Measurements from ENCODE around the gene ARHGEF2. TPM values are rescaled to one million over a fixed set of nuclear protein-coding genes. Genes with fewer than 3 reads are reported as not detected.

The ARHGEF2 gene
- total RNA-seq, 1 experiment from 2014 or later, result 85.1 TPM

GRCh38 chr1:155913969-155914757, 64.2 kb downstream of the ARHGEF2 start:
- Histone ChIP-seq H3K9me2 (replicated peaks; ENCODE audit: insufficient read depth, low read length) (no peaks in the 10 kb centered on the region), H2AFZ (ENCODE audit: low read length) (no peak overlapping the region), H4K20me1 (ENCODE audit: insufficient read depth, low read depth, low read length) (0 out of 2 replicates have a peak, but pooled peaks cover 8% of the 10 kb centered on the region), H3K4me1 (ENCODE audit: low read length) (peaks cover 20% of the 10 kb centered on the region), H3K9ac (ENCODE audit: low read length) (no peak overlapping the region), H3K27ac (ENCODE audit: low read length) (no peak overlapping the region), H3K4me2 (ENCODE audit: low read depth, low read length, poor library complexity, severe bottlenecking) (no peak overlapping the region), H3K79me2 (ENCODE audit: low read length) (peaks cover 12% of the 10 kb centered on the region), H3K4me3 (ENCODE audit: low read length) (no peak overlapping the region), H3K27me3 (ENCODE audit: low read length) (no peaks in the 10 kb centered on the region), H3K36me3 (ENCODE audit: insufficient read depth, low read length) (peaks cover 53% of the 10 kb centered on the region; the same call in 1 of the 2 replicates), H3K9me3 (ENCODE audit: low read length) (no peaks in the 10 kb centered on the region)
- no peak for DNase-seq

DNA sequence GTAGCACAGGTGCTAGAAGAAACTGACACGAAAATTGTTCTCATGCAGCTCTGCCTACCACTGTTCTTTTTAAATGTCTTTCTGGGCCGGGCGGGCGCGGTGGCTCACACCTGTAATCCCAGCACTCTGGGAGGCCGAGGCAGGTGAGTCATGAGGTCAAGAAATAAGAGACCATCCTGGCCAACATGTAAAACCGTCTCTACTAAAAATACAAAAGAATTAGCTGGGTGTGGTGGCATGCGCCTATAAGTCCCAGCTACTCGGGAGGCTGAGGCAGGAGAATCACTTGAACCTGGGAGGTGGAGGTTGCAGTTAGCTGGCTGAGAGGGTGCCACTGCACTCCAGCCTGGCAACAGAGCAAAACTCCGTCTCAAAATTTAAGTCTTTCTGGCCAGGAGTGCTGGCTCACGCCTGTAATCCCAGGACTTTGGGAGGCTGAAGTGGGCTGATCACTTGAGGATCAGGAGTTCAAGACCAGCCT, 66.3 kb downstream of the ARHGEF2 start:
- Histone ChIP-seq H3K27me3 (ENCODE audit: low read length) (no peaks in the 10 kb centered on the region), H3K27ac (ENCODE audit: low read length) (peak overlapping the region; percentile 51), H4K20me1 (ENCODE audit: insufficient read depth, low read depth, low read length) (no peaks in the 10 kb centered on the region), H2AFZ (ENCODE audit: low read length) (no peak overlapping the region), H3K4me2 (ENCODE audit: low read depth, low read length, poor library complexity, severe bottlenecking) (peak overlapping the region; percentile 93), H3K9me3 (ENCODE audit: low read length) (no peaks in the 10 kb centered on the region), H3K9me2 (replicated peaks; ENCODE audit: insufficient read depth, low read length) (no peaks in the 10 kb centered on the region), H3K4me3 (ENCODE audit: low read length) (no peak overlapping the region), H3K36me3 (ENCODE audit: insufficient read depth, low read length) (peaks cover 45% of the 10 kb centered on the region; the same call in 1 of the 2 replicates), H3K9ac (ENCODE audit: low read length) (no peak overlapping the region), H3K4me1 (ENCODE audit: low read length) (peaks cover 20% of the 10 kb centered on the region), H3K79me2 (ENCODE audit: low read length) (peaks cover 15% of the 10 kb centered on the region)
- no peak for DNase-seq

- H3K4me1 ChIP-seq (ENCODE audit: low read length), result peaks cover 20% of the 10 kb centered on the region
- H2AFZ ChIP-seq (ENCODE audit: low read length), result no peak within 1 kb of the TSS; the same call in 1 of the 2 replicates
- no peaks in the 10 kb centered on the region for H4K20me1 ChIP-seq (ENCODE audit: insufficient read depth, low read depth, low read length)
- no peaks in the 10 kb centered on the region for H3K27me3 ChIP-seq (ENCODE audit: low read length)
- peak; percentile 94 for DNase-seq
- H3K4me3 ChIP-seq (ENCODE audit: low read length), result peak within 1 kb of the TSS; percentile 90
- peak within 1 kb of the TSS; percentile 93 for H3K4me2 ChIP-seq (ENCODE audit: low read depth, low read length, poor library complexity, severe bottlenecking)
- H3K36me3 ChIP-seq (ENCODE audit: insufficient read depth, low read length), result peaks cover 38% of the 10 kb centered on the region; the same call in 1 of the 2 replicates
- peak within 1 kb of the TSS; percentile 80 for H3K9ac ChIP-seq (ENCODE audit: low read length)
- peaks cover 15% of the 10 kb centered on the region for H3K79me2 ChIP-seq (ENCODE audit: low read length)
- H3K9me2 ChIP-seq (replicated peaks; ENCODE audit: insufficient read depth, low read length), result no peaks in the 10 kb centered on the region
- H3K9me3 ChIP-seq (ENCODE audit: low read length), result no peaks in the 10 kb centered on the region
- peak within 1 kb of the TSS; percentile 51 for H3K27ac ChIP-seq (ENCODE audit: low read length)
Observed at GRCh38 chr1:155911156-155912055, 66.9 kb downstream of the ARHGEF2 start, which contains the start of gene RIT1. TSS of gene RIT1 (minus strand) at chr1:155911349. CDS start at chr1:155910761, 588 bp downstream.

DNA sequence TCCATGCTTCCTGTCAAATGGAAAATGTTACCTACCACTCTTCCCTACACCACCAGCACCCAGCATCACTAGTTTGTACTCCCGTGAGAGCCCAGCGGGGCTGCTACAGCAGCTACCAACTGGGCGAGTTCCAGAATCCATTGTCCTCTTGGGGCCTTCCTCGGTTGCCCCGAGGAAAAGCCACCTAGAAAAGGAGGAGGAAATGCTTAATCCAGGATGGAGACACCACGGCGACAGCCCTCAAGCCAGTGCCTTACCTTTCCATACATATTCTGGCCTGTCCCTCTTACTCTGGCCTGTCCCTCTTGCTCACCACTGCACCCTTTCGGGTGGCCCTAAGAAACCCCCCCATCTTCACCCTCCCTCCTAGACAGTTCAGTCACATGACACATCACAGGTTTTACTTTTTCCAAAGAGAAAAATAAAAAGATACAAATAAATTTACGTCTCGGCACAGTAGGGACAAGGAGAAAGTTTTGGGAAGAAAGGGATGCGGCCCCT, 67.7 kb downstream of the ARHGEF2 start:
- Histone ChIP-seq H3K9me3 (ENCODE audit: low read length) (no peaks in the 10 kb centered on the region), H3K27ac (ENCODE audit: low read length) (peak overlapping the region; percentile 39; the same call in 1 of the 2 replicates), H2AFZ (ENCODE audit: low read length) (no peak overlapping the region), H3K4me2 (ENCODE audit: low read depth, low read length, poor library complexity, severe bottlenecking) (peak overlapping the region; percentile 93), H4K20me1 (ENCODE audit: insufficient read depth, low read depth, low read length) (no peaks in the 10 kb centered on the region), H3K9ac (ENCODE audit: low read length) (peak overlapping the region; percentile 80), H3K36me3 (ENCODE audit: insufficient read depth, low read length) (peaks cover 34% of the 10 kb centered on the region; the same call in 1 of the 2 replicates), H3K4me3 (ENCODE audit: low read length) (peak overlapping the region; percentile 90), H3K4me1 (ENCODE audit: low read length) (peaks cover 20% of the 10 kb centered on the region), H3K9me2 (replicated peaks; ENCODE audit: insufficient read depth, low read length) (no peaks in the 10 kb centered on the region), H3K79me2 (ENCODE audit: low read length) (peaks cover 15% of the 10 kb centered on the region), H3K27me3 (ENCODE audit: low read length) (no peaks in the 10 kb centered on the region)
- DNase-seq, result no peak

DNA sequence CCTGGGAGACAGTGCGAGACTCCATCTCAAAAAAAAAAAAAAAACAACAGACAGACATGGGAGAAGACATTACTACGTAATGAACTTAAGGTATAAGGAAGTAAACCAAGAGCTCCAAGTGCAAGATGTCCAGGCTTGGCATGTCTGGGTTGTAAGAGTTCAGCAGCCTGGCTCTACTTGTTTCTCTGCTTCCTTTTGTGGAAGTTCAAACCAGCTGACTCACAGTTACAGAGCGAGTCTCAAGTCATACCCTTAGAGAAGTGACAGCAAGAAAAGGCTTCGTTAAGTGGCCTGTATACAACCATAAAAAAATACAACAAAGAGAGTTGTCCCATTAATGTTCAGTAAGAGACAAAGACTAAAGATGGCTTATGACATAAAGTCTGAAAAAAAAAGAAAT, 68.5 kb downstream of the ARHGEF2 start:
- no peaks in the 10 kb centered on the region for H3K9me2 ChIP-seq (replicated peaks; ENCODE audit: insufficient read depth, low read length)
- no peak overlapping the region for H2AFZ ChIP-seq (ENCODE audit: low read length)
- peaks cover 20% of the 10 kb centered on the region for H3K4me1 ChIP-seq (ENCODE audit: low read length)
- peak overlapping the region; percentile 90 for H3K4me3 ChIP-seq (ENCODE audit: low read length)
- peaks cover 15% of the 10 kb centered on the region for H3K79me2 ChIP-seq (ENCODE audit: low read length)
- H3K36me3 ChIP-seq (ENCODE audit: insufficient read depth, low read length), result peaks cover 37% of the 10 kb centered on the region
- no peaks in the 10 kb centered on the region for H3K27me3 ChIP-seq (ENCODE audit: low read length)
- H3K4me2 ChIP-seq (ENCODE audit: low read depth, low read length, poor library complexity, severe bottlenecking), result peak overlapping the region; percentile 93
- no peaks in the 10 kb centered on the region for H3K9me3 ChIP-seq (ENCODE audit: low read length)
- H3K9ac ChIP-seq (ENCODE audit: low read length), result no peak overlapping the region
- no peak overlapping the region for H3K27ac ChIP-seq (ENCODE audit: low read length)
- no peaks in the 10 kb centered on the region for H4K20me1 ChIP-seq (ENCODE audit: insufficient read depth, low read depth, low read length)
- no peak for DNase-seq

DNA sequence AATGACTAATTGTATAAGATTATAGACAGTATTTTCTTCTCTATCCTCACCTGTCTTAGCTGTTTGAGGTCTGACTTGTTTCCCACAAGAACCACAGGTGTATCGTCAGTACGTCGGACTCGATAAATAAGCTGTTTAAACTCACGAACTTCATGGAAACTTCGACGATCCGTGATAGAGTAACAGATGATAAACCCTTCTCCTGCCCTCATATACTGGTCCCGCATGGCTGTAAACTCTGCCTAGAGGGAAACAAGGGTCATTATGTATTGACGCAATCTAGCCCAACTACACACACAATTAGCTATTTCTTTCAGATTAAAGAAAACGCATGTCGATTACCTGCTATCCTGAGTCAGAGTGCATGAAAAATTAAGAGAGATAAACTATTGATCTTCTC, 74.1 kb downstream of the ARHGEF2 start:
- no peak overlapping the region for H3K4me3 ChIP-seq (ENCODE audit: low read length)
- H3K27ac ChIP-seq (ENCODE audit: low read length), result no peak overlapping the region
- no peaks in the 10 kb centered on the region for H3K27me3 ChIP-seq (ENCODE audit: low read length)
- H2AFZ ChIP-seq (ENCODE audit: low read length), result no peak overlapping the region
- no peak overlapping the region for H3K9ac ChIP-seq (ENCODE audit: low read length)
- H3K79me2 ChIP-seq (ENCODE audit: low read length), result 0 out of 2 replicates have a peak, but pooled peaks cover 3% of the 10 kb centered on the region
- H4K20me1 ChIP-seq (ENCODE audit: insufficient read depth, low read depth, low read length), result no peaks in the 10 kb centered on the region
- peaks cover 48% of the 10 kb centered on the region for H3K36me3 ChIP-seq (ENCODE audit: insufficient read depth, low read length)
- no peaks in the 10 kb centered on the region for H3K9me3 ChIP-seq (ENCODE audit: low read length)
- H3K4me1 ChIP-seq (ENCODE audit: low read length), result no peaks in the 10 kb centered on the region
- no peaks in the 10 kb centered on the region for H3K9me2 ChIP-seq (replicated peaks; ENCODE audit: insufficient read depth, low read length)
- no peak for DNase-seq
- H3K4me2 ChIP-seq (ENCODE audit: low read depth, low read length, poor library complexity, severe bottlenecking), result no peak overlapping the region

DNA sequence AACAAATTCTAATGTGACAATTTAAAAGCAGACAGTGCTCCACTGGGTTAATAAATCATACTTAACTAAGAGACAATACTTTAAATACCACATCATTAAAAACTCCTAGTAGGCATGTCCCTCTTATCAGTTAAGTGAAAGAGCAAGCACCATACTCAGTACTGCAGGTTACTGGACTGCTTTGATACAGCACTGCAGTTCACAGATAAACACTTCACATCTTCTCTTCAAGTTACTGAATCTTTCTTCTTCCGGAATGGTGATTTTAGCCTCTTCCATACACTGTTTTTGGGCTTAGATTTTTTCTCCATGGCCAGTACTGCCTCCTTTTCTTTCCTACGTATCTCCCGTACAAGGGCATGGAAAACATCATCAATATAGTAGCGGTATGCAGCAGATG, 78.2 kb downstream of the ARHGEF2 start:
- H3K4me3 ChIP-seq (ENCODE audit: low read length), result no peak overlapping the region

More for the DNA sequence above, 78.2 kb downstream of the ARHGEF2 start:
- no peak overlapping the region for H2AFZ ChIP-seq (ENCODE audit: low read length)
- no peaks in the 10 kb centered on the region for H3K9me3 ChIP-seq (ENCODE audit: low read length)
- no peaks in the 10 kb centered on the region for H3K27me3 ChIP-seq (ENCODE audit: low read length)
- DNase-seq, result no peak
- H3K4me1 ChIP-seq (ENCODE audit: low read length), result no peaks in the 10 kb centered on the region
- H3K9ac ChIP-seq (ENCODE audit: low read length), result no peak overlapping the region
- H3K4me2 ChIP-seq (ENCODE audit: low read depth, low read length, poor library complexity, severe bottlenecking), result no peak overlapping the region
- no peaks in the 10 kb centered on the region for H3K9me2 ChIP-seq (replicated peaks; ENCODE audit: insufficient read depth, low read length)
- no peaks in the 10 kb centered on the region for H4K20me1 ChIP-seq (ENCODE audit: insufficient read depth, low read depth, low read length)
- no peaks in the 10 kb centered on the region for H3K79me2 ChIP-seq (ENCODE audit: low read length)
- peaks cover 51% of the 10 kb centered on the region for H3K36me3 ChIP-seq (ENCODE audit: insufficient read depth, low read length)
- H3K27ac ChIP-seq (ENCODE audit: low read length), result no peak overlapping the region

All from Karpas-422 (cell line).